ENCODE results near the gene SSRP1.

SSRP1 gene

GRCh38 chr11:57335343-57336110, at the start of gene SSRP1:
Gene SSRP1 (minus strand): TSS chr11:57335892. CDS start chr11:57335121, 771 bp downstream.
- peaks cover 42% of the 10 kb centered on the region for H3K36me3 ChIP-seq (ENCODE audit: control insufficient read depth, insufficient read depth, low read length)
- peak within 1 kb of the TSS; percentile 77 for H3K4me3 ChIP-seq (ENCODE audit: low read depth, low read length)
- H3K9me3 ChIP-seq (ENCODE audit: control insufficient read depth, insufficient read depth, low read depth, low read length) = no peaks in the 10 kb centered on the region
- H3K4me1 ChIP-seq (ENCODE audit: control insufficient read depth, insufficient read depth, low read length) = peaks cover 32% of the 10 kb centered on the region
- H3K27me3 ChIP-seq (ENCODE audit: control insufficient read depth, insufficient read depth, low read length) = peaks cover 4% of the 10 kb centered on the region; the same call in 1 of the 2 replicates
- peak within 1 kb of the TSS; percentile 87; the same call in 1 of the 2 replicates for H3K27ac ChIP-seq (ENCODE audit: low read depth, low read length)
- peak within 1 kb of the TSS; percentile 89 for H3K9ac ChIP-seq (ENCODE audit: low read length)

GRCh38 chr11:57380975-57381374, 45.3 kb upstream of the SSRP1 start, which contains the start of gene PRG3:
Gene PRG3 (minus strand): TSS chr11:57381150. CDS start chr11:57380708, 442 bp downstream.
- no peaks in the 10 kb centered on the region for H3K9me3 ChIP-seq (ENCODE audit: control insufficient read depth, insufficient read depth, low read depth, low read length)
- no peak within 1 kb of the TSS for H3K4me3 ChIP-seq (ENCODE audit: low read depth, low read length)
- no peak within 1 kb of the TSS for H3K9ac ChIP-seq (ENCODE audit: low read length)
- H3K4me1 ChIP-seq (ENCODE audit: control insufficient read depth, insufficient read depth, low read length) = no peaks in the 10 kb centered on the region; the same call in 1 of the 2 replicates
- peaks cover 47% of the 10 kb centered on the region for H3K27me3 ChIP-seq (ENCODE audit: control insufficient read depth, insufficient read depth, low read length)
- H3K36me3 ChIP-seq (ENCODE audit: control insufficient read depth, insufficient read depth, low read length) = no peaks in the 10 kb centered on the region
- H3K27ac ChIP-seq (ENCODE audit: low read depth, low read length) = no peak within 1 kb of the TSS

GRCh38 chr11:57379732-57380131, 44.0 kb upstream of the SSRP1 start:
- Histone ChIP-seq H3K4me1 (ENCODE audit: control insufficient read depth, insufficient read depth, low read length) (no peaks in the 10 kb centered on the region; the same call in 1 of the 2 replicates), H3K27me3 (ENCODE audit: control insufficient read depth, insufficient read depth, low read length) (peaks cover 47% of the 10 kb centered on the region)

GRCh38 chr11:57378186-57378585, 42.5 kb upstream of the SSRP1 start:
- Histone ChIP-seq H3K27ac (ENCODE audit: low read depth, low read length) (no peak overlapping the region), H3K4me1 (ENCODE audit: control insufficient read depth, insufficient read depth, low read length) (no peaks in the 10 kb centered on the region; the same call in 1 of the 2 replicates), H3K27me3 (ENCODE audit: control insufficient read depth, insufficient read depth, low read length) (peaks cover 42% of the 10 kb centered on the region), H3K4me3 (ENCODE audit: low read depth, low read length) (no peak overlapping the region), H3K9me3 (ENCODE audit: control insufficient read depth, insufficient read depth, low read depth, low read length) (no peaks in the 10 kb centered on the region), H3K9ac (ENCODE audit: low read length) (no peak overlapping the region), H3K36me3 (ENCODE audit: control insufficient read depth, insufficient read depth, low read length) (no peaks in the 10 kb centered on the region)

More at GRCh38 chr11:57379732-57380131, 44.0 kb upstream of the SSRP1 start:
- Histone ChIP-seq H3K9me3 (ENCODE audit: control insufficient read depth, insufficient read depth, low read depth, low read length) (no peaks in the 10 kb centered on the region), H3K36me3 (ENCODE audit: control insufficient read depth, insufficient read depth, low read length) (no peaks in the 10 kb centered on the region), H3K4me3 (ENCODE audit: low read depth, low read length) (no peak overlapping the region), H3K9ac (ENCODE audit: low read length) (no peak overlapping the region), H3K27ac (ENCODE audit: low read depth, low read length) (no peak overlapping the region)

- no peaks in the 10 kb centered on the region; the same call in 1 of the 2 replicates for H3K4me1 ChIP-seq (ENCODE audit: control insufficient read depth, insufficient read depth, low read length)
- H3K27me3 ChIP-seq (ENCODE audit: control insufficient read depth, insufficient read depth, low read length) = peaks cover 40% of the 10 kb centered on the region
- H3K27ac ChIP-seq (ENCODE audit: low read depth, low read length) = no peak overlapping the region
- H3K9ac ChIP-seq (ENCODE audit: low read length) = no peak overlapping the region
- H3K9me3 ChIP-seq (ENCODE audit: control insufficient read depth, insufficient read depth, low read depth, low read length) = no peaks in the 10 kb centered on the region
- H3K36me3 ChIP-seq (ENCODE audit: control insufficient read depth, insufficient read depth, low read length) = no peaks in the 10 kb centered on the region
- peak overlapping the region; percentile 27; the same call in 1 of the 2 replicates for H3K4me3 ChIP-seq (ENCODE audit: low read depth, low read length)
Measured at GRCh38 chr11:57377107-57377506, 41.4 kb upstream of the SSRP1 start.

GRCh38 chr11:57376095-57377090, 40.7 kb upstream of the SSRP1 start:
- Histone ChIP-seq H3K27me3 (ENCODE audit: control insufficient read depth, insufficient read depth, low read length) (peaks cover 41% of the 10 kb centered on the region), H3K4me1 (ENCODE audit: control insufficient read depth, insufficient read depth, low read length) (no peaks in the 10 kb centered on the region; the same call in 1 of the 2 replicates), H3K36me3 (ENCODE audit: control insufficient read depth, insufficient read depth, low read length) (no peaks in the 10 kb centered on the region), H3K4me3 (ENCODE audit: low read depth, low read length) (peak overlapping the region; percentile 27; the same call in 1 of the 2 replicates), H3K9ac (ENCODE audit: low read length) (no peak overlapping the region), H3K27ac (ENCODE audit: low read depth, low read length) (no peak overlapping the region), H3K9me3 (ENCODE audit: control insufficient read depth, insufficient read depth, low read depth, low read length) (no peaks in the 10 kb centered on the region)

- H3K36me3 ChIP-seq (ENCODE audit: control insufficient read depth, insufficient read depth, low read length) = no peaks in the 10 kb centered on the region
- H3K4me1 ChIP-seq (ENCODE audit: control insufficient read depth, insufficient read depth, low read length) = no peaks in the 10 kb centered on the region; the same call in 1 of the 2 replicates
- H3K9ac ChIP-seq (ENCODE audit: low read length) = no peak overlapping the region
- H3K9me3 ChIP-seq (ENCODE audit: control insufficient read depth, insufficient read depth, low read depth, low read length) = no peaks in the 10 kb centered on the region
- peaks cover 32% of the 10 kb centered on the region for H3K27me3 ChIP-seq (ENCODE audit: control insufficient read depth, insufficient read depth, low read length)
- H3K4me3 ChIP-seq (ENCODE audit: low read depth, low read length) = no peak overlapping the region
- H3K27ac ChIP-seq (ENCODE audit: low read depth, low read length) = no peak overlapping the region
Measured at GRCh38 chr11:57375490-57375889, 39.8 kb upstream of the SSRP1 start.

- Histone ChIP-seq H3K9ac (ENCODE audit: low read length) (no peak overlapping the region), H3K4me3 (ENCODE audit: low read depth, low read length) (no peak overlapping the region), H3K27me3 (ENCODE audit: control insufficient read depth, insufficient read depth, low read length) (peaks cover 31% of the 10 kb centered on the region), H3K9me3 (ENCODE audit: control insufficient read depth, insufficient read depth, low read depth, low read length) (no peaks in the 10 kb centered on the region), H3K27ac (ENCODE audit: low read depth, low read length) (no peak overlapping the region), H3K4me1 (ENCODE audit: control insufficient read depth, insufficient read depth, low read length) (no peaks in the 10 kb centered on the region; the same call in 1 of the 2 replicates), H3K36me3 (ENCODE audit: control insufficient read depth, insufficient read depth, low read length) (no peaks in the 10 kb centered on the region)
Measured at GRCh38 chr11:57374966-57375365, 39.3 kb upstream of the SSRP1 start.

- H3K36me3 ChIP-seq (ENCODE audit: control insufficient read depth, insufficient read depth, low read length) = no peaks in the 10 kb centered on the region
- H3K9ac ChIP-seq (ENCODE audit: low read length) = no peak overlapping the region
- H3K9me3 ChIP-seq (ENCODE audit: control insufficient read depth, insufficient read depth, low read depth, low read length) = no peaks in the 10 kb centered on the region
- H3K4me3 ChIP-seq (ENCODE audit: low read depth, low read length) = no peak overlapping the region
- peaks cover 20% of the 10 kb centered on the region; the same call in 1 of the 2 replicates for H3K27me3 ChIP-seq (ENCODE audit: control insufficient read depth, insufficient read depth, low read length)
- H3K27ac ChIP-seq (ENCODE audit: low read depth, low read length) = no peak overlapping the region
- no peaks in the 10 kb centered on the region; the same call in 1 of the 2 replicates for H3K4me1 ChIP-seq (ENCODE audit: control insufficient read depth, insufficient read depth, low read length)
Measured at GRCh38 chr11:57373146-57373545, 37.5 kb upstream of the SSRP1 start.

GRCh38 chr11:57370941-57371340, 35.2 kb upstream of the SSRP1 start:
- Histone ChIP-seq H3K9me3 (ENCODE audit: control insufficient read depth, insufficient read depth, low read depth, low read length) (no peaks in the 10 kb centered on the region), H3K36me3 (ENCODE audit: control insufficient read depth, insufficient read depth, low read length) (no peaks in the 10 kb centered on the region), H3K4me1 (ENCODE audit: control insufficient read depth, insufficient read depth, low read length) (peaks cover 3% of the 10 kb centered on the region; the same call in 1 of the 2 replicates), H3K27ac (ENCODE audit: low read depth, low read length) (no peak overlapping the region), H3K4me3 (ENCODE audit: low read depth, low read length) (no peak overlapping the region), H3K9ac (ENCODE audit: low read length) (no peak overlapping the region), H3K27me3 (ENCODE audit: control insufficient read depth, insufficient read depth, low read length) (peaks cover 3% of the 10 kb centered on the region; the same call in 1 of the 2 replicates)

Measured in HUES6 (cell line).